Eye (tissue), 1 donor: ENCODE results near the gene SAMHD1.
"Not testable (repeated sequence)": the region's sequence is repeated elsewhere in the genome, so short reads cannot be mapped to it uniquely, and the experiment has no call there.

Source experiments
- DNase-seq: peaks from one replicate; pipeline ENCODE4 v3.0.0-alpha.2; 2015

Gene SAMHD1

DNA sequence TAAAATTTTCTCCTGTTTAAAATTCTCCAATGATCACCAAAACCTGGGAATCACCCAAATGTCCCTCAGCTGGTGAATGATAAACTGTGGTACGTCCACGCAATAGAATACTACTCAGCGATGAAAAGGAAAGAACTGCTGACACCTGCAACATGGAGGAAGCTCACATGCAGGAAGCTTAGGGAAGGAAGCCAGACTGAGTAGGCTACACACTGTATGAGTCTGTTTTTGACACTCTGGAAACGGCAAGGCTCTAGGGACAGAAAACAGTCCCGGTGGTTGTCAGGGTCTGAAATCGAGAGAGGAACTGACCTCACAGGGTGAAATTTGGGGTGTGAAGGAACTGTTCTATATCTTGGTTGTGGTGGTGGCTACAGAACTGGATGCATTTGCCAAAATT lies 100.7 kb downstream of the SAMHD1 start:
- DNase-seq: no peak

DNA sequence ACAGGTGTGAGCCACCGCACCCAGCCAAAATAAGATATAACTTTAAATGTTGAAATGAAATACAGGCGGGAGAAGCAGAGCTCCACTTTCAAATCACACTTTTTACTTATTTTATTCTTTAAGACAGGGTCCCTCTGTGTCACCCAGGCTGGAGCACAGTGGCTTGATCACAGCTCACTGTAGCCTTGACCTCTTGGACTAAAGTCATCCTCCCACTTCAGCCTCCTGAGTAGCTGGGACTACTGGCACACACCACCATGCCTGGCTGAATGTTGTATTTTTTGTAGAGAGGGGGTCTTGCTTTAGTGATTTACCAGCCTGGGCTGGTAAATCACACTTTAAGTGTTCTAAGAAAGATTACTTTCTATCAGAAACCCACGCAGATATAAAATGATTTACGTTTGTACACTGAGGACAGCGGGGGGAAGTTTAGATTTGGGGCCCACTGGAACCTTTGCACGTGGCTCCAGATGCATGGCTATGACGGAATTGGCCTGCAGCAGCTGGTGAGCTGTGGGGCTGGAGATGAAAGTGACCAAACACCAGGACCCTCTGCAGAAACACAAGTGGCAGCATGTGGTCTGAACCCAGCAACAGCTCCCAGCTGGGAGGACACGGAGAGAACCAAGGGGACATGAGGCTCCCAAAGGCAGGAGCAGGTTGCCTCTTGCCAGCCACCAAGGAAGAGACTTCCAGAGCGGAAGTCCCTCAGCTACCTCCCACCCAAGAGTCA lies 102.0 kb downstream of the SAMHD1 start:
- no peak for DNase-seq

DNA sequence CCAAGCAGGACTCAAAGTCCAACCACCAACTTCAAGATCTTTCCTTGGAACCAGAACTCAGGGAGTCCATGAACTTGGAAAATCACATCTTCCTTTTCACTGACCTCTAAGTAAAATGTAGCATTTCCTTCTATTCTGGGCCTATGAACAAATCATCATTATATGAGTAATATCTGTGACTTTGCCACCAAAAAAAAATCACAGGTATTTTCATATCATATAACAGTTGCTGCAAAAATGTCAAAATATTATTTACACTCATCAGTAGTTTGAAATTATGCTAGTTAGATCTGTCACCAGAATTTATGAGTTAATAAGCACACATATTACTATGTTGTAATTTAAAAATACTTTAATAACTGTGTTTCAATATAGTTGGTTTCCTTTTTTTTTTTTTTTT lies 102.8 kb downstream of the SAMHD1 start:
- no peak for DNase-seq

DNA sequence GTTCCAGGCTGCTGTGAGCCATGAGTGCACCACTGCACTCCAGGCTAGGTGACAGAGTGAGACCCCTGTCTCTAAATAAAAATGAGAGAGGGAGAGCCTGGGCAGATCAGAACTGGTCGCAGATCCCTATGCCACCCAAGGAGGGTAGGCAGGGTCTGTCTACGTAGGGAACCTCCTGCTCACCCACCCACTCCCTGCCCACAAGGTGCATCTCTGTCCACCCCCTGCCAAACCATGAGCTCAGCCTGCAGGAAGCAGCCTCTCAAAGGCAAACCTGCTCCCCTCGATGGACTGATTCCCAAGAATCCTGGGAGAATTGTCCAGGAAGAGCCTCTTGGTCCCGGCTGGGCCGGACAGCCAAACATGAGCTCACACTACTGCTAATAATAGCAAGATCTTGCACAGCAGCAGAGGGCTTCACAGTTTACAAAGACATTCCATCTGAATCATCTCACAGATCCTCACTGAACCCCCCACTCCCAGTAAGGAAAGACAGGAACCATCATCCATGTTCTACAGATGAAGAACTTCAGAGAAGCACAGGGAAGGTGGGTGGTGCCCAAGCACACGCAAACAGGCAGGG lies 103.3 kb downstream of the SAMHD1 start:
- no peak for DNase-seq

DNA sequence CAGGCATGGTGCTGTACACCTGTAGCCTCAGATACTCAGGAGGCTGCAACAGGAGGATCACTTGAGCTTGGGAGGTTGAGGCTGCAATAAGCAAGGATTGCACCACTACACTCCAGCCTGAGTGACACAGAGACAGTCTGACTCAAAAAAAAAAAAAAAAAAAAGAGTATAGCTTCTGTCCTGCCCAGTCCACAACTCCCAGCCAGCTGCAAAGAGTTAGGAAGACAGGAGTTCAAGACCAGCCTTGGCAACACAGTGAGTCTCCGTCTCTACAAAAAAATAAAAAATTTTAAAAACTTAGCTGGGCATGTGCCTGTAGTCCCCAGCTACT lies 103.8 kb downstream of the SAMHD1 start:
- DNase-seq: no peak

DNA sequence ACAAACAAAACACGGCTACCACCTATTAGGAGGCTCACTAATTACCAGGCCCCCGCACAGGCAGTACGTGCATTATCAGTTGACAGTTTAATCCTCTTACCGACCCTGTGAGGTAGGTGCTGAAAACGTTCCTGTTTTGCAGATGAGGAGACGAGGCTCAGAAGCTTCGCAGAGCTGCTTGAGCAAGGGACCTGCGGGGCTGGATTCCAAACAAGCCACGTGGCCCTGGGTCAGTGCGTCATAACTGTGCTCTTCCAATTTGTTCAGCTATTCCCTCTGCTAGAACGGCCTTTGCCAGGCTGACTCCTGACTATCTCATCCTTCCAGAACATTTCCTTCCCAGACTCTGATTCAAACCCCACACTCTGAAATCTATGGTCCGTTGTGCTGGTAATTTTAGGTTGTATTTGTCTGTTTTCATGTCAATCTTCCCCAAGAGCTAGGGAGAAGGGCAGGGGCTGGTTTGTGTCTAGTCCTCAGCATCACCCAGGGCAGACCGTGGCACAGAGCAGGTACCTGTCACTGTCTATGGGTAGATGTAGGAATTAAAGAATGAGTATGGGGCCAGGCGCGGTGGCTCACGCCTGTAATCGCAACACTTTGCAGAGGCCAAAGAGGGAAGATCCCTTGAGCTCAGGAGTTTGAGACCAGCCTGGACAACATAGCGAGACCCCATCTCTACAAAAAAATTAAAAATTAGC lies 104.3 kb downstream of the SAMHD1 start:
- DNase-seq: no peak

DNA sequence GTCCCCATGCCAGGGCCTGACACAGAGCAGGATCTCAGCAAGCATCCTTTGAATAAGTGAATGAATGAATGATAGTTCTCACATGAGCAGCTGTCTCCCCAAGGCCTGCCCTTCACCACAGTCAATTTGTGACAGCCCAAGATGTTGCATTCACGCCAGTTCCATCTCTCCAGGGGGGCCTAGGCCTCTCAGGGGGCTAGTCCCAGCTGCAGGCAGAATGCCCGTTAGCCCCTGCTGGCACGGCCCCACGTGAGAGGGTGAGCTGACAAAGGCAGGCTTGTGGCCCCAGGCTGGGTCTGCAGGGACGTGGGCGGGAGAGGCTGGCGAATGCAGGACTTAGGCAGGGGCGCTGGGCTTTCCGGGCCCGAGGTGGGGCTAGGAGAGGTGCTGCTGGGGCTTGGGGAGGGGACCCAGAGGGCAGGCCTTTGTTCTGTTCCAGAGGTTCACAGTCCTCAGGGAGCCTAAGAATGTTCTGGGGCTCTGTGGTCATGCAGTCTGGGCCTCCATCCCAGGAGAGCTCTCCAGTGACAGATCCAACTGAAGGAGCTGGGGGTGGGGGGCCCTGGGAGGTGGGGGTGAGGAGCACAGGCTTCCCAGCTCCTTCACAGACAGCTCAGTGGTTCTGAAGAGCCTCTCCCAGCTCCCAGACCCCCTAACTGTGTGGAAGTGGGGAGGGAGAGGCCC lies 106.1 kb downstream of the SAMHD1 start:
- DNase-seq: peak; percentile 63

DNA sequence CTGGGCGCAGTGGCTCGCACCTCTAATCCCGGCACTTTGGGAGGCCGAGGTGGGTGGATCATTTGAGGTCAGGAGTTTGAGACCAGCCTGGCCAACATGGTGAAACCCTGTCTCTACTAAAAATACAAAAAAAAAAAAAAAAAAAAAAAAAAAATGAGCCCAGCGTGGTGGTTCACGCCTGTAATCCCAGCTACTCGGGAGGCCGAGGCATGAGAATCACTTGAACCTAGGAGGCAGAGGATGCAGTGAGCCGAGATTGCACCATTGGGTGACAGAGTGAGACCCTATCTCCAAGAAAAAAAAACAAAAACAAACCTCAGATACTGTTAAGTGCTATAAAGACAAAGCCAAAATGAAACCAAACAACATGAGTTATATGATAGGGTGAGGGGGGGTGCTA lies 110.5 kb downstream of the SAMHD1 start:
- not testable (repeated sequence) for DNase-seq
